Ureter (tissue), 1 donor: ENCODE measurements around the gene KDM4B. TPM values are rescaled to one million over a fixed set of nuclear protein-coding genes. Genes with fewer than 3 reads are reported as not detected.

ENCODE experiments used
- DNase-seq: peaks from one replicate; pipeline ENCODE4 v3.0.0-alpha.2; 2020; ENCODE audit warnings: low spot score
- total RNA-seq: library from RNA; stranded (reverse); gene quantifications from one replicate; pipeline ENCODE4 v1.2.4, GENCODE V29; 2023
- donor health status: DM: yes; HTN: yes; CAD: no.

KDM4B gene
- total RNA-seq, 1 donor from 2014 or later: 58.3 TPM

GRCh38 chr19:5120321-5120720 is 151.4 kb downstream of the KDM4B start:
- no peak for DNase-seq

GRCh38 chr19:5120833-5121232 is 151.9 kb downstream of the KDM4B start:
- no peak for DNase-seq

DNA sequence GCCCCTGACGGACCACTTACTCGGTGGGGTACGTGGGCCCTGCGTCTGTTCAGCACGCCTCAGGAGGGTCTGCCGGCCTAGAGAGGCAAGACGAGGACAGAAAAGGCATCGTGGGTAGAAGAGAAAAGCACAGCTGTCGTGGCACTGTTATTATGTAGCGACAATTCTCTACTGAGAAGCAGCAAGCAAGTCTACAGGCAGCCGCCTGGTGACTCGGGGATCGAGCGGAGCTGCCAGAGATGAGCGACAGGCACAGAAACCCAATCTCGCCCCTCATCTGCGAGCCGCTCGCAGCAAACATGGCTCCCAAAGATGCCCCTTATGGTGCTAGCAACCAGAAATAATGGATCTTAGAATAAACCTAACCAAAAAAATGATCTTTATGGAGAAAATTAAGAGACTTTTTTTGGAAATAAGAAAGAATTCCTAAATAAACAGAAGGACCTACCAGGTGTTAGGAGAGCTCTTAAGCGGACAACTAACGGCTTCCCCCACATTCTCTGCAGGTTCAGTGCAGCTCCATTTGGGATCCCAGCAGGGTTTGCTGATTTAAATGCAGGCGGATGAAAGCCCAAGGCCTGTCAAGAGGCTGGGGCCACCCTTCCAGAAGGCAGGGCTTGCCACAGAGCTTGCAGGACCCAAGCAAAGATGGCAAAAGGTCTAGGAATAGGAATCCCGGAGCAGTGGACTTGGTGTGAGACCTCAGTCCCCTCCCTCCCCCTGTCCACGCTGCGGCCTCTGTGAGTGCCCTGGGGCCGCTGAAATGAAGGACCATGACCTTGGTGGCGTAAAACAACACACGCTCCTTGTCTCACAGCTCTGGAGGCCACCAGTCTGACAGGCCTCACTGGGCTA is 152.6 kb downstream of the KDM4B start:
- DNase-seq: no peak

DNA sequence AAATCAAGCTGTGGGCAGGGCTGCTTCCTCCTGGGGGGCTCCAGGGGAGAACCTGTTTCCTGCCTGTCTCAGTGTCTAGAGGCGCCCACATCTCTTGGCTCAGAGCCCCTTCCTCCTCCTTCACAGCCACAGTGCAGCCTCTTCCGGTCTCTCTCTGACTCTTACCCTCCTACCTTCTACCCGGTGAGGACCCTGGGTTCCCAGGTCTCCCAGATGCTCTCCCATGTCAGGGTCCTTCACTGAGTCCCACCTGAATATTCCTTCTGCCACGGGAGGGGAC is 153.1 kb downstream of the KDM4B start:
- no peak for DNase-seq

DNA sequence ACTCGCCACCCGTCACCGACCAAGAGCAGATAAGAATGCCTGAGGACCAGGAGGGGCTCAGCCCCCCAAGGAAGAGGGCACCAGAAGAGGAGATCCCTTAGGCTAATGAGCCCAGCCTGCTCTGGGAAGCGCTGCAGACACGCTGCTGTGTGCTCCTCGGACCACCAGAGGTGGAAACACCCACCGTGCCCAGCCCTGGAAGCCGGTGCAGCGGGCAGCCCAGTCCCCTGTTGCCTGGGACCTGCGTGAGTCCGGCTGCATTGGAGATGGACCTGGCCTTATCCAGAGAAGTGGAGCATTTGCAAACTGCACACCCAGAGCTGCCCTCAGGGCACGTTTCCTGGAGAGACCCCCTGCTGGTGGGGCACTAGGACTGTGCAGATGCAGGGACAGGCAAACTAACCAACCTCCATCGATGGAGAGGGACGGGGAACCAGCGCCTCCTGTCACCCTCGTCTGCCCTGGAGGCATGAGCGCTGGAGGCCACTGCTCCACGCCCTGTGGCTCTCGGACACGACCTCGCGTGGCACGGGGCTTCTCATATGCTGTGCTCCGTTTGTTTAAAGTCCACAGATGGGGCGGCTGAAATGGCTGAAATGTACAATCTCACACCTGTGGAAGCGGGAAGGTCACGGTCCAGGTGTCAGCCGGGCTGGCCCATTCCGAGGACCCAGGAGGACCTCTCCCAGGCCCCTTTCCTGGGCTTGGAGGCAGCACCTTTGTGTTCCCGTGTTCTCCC is 153.9 kb downstream of the KDM4B start:
- no peak for DNase-seq

GRCh38 chr19:5123646-5124045 is 154.7 kb downstream of the KDM4B start:
- DNase-seq: no peak

GRCh38 chr19:5124111-5124855 is 155.4 kb downstream of the KDM4B start:
- no peak for DNase-seq

- no peak for DNase-seq
Observed at GRCh38 chr19:5125376-5125775, 156.5 kb downstream of the KDM4B start.

GRCh38 chr19:5125797-5126497 is 157.0 kb downstream of the KDM4B start:
- no peak for DNase-seq

DNA sequence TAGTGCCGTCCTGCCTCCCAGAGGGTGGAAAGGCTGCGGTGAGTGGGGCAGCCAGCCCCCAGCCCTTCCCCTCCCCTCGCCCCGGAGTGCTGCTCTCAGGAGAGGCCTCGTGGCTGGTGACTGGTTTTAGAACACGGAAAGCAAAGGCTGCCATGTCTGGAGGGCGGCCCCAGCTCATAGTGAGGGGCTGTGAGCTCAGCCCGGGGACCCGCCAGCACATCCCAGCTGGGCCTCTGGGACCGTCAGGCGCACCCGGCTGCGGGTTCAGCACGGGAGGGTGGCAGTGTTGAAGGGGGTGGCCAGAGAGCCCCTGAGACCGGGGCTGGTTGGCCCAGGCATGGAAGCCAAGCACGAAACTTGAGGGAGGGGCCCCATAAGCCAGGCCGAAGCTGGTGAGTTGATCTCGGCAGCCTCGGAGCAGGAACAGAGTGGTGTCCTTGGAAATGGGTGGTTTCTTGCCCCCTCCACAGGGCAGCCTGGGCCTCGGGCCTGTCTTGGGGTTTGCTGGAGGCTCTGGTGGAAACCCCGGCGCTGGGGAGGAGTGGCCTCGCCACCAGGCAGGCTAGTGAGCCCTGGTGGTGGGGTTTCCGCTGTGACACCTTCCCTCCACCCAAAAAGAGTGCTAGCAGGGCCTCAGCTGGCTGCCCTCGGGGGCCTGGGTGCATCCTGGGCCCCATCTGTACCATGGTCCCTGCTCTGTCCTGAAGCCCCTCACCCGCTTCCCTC is 157.7 kb downstream of the KDM4B start:
- DNase-seq: no peak

DNA sequence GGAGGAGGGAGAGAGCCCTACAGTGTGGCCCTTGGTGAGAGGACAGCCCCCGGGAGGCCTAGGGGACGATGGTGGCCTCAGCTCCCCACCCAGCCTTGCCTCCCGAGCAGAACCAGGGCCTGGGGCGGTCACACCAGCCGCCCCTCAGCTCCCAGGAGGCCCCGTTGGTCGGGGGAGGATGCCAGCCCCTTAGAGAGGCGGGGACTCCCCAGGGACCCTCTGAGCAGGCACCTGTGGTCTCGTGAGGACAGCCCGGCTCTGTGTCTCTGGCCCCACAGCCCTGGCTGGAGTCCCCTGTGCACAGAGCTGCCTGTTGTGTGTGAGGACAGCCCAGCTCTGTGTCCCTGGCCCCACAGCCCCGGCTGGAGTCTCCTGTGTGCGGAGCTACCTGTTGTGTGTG is 158.8 kb downstream of the KDM4B start:
- DNase-seq: no peak

GRCh38 chr19:5128251-5128935 is 159.5 kb downstream of the KDM4B start:
- peak; percentile 64 for DNase-seq

DNA sequence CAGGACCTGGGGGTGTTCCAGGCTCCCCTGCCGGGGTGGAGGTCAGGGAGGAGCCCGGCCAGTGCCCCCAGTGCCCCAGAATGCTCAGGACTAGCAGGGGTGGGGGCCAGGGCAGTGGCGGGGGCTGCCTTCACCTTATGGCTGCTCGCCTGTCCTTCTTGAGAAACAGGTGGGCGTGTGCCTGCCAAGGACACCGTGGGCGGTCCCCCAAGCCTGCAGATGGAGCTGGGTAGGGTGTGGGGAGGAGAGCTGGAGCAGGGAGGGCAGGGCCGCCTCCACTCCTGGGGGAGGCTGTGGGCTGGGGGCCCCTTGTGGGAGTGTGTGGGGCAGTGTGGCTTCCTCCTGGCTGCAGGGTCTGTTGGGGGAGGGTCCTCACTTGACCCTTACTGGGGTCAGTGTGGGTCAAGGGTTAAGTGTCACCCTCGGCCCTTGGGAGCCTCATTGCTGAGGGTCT is 160.1 kb downstream of the KDM4B start:
- no peak for DNase-seq

DNA sequence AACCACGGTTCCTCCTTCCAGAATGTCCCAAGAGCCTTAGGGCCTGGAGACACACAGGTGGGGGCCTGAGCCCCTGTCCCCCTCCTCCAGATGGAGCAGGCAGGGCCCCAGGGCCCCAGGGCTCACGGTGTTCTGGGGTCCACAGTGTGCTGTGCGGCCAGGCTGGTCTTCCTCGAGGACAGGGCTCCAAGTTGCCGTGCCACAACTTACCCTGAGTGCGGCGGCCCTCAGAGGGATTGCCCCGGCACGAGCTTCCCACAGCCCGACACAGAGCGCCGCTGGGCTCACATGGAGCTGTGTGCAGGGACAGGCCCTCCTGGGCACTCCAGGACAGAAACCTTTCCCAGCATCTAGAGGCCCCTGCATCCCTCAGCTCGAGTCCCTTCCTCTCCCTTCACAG is 160.8 kb downstream of the KDM4B start:
- DNase-seq: no peak

GRCh38 chr19:5130371-5131030 is 161.6 kb downstream of the KDM4B start:
- DNase-seq: no peak

GRCh38 chr19:5131031-5131505 is 162.2 kb downstream of the KDM4B start:
- DNase-seq: no peak

GRCh38 chr19:5131506-5132205 is 162.7 kb downstream of the KDM4B start:
- DNase-seq: no peak

DNA sequence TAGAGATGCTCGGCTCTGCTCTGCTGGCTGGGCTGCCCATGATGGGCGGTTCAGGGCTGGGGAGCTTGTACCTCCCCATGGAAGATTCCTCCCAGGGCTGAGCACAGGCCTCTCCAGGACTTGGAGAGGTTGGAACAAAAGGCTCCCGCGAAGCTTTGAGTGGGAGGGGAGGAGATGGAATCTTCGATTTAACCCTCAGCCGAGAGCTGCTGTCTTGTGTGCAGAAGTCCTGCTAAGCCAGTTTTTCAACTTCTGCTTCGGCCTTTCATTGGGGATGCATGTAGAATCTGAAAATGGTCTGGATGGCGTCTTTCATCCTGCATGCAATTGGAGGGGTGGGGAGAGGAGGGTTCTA is 163.3 kb downstream of the KDM4B start:
- DNase-seq: no peak
